ENCODE measurements around the gene TSPAN9. TPM values are rescaled to one million over a fixed set of nuclear protein-coding genes. Genes with fewer than 3 reads are reported as not detected.

The TSPAN9 gene
- total and polyA plus RNA-seq, 2 donors from 2014 or later, result 62.4 to 81.6 TPM

DNA sequence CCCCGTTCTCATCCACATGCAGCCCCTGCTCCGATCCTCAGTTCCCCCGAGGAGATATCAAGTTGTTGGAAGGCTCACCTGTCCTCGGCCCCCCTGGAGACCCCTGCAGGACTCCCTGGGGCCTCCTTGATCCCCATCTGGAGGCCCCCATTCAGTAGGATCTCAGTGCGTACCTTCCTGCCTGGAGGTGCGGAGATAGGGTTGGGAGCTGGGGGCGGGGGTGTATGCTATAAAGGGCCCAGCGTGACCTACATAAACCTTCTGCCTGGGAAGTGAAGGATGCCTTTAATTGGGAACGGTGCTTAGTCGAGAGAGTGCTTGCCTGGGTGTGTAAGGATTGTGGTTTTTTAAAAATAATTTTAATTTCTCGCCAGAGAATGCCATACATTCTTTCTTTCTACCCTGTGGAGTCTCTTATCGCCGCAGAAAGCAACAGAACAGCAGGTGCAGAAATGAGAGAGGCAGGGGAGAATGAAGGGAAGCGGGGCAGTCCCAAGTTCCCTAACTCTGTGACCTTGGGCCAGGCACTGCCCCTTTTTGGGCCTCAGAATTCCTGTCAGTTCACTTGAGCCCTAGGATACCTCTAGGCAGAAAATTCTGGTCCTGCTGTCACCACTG, 153.7 kb downstream of the TSPAN9 start:
- Histone ChIP-seq H3K27ac (ENCODE audit: low read depth in 2 of 2, low read length in 2 of 2) (no peak overlapping the region), H3K4me3 (ENCODE audit: low read length in 3 of 3) (no peak overlapping the region), H3K9me3 (ENCODE audit: control insufficient read depth in 2 of 3, insufficient read depth in 1 of 3, low read length in 3 of 3) (no peaks in the 10 kb centered on the region), H3K27me3 (ENCODE audit: control insufficient read depth, insufficient read depth, low read length) (no peaks in the 10 kb centered on the region), H3K36me3 (ENCODE audit: control insufficient read depth in 2 of 3, insufficient read depth in 3 of 3, low read length in 3 of 3) (peaks cover 0 to 5% (median 0%) of the 10 kb centered on the region in 3 donors), H3K9ac (ENCODE audit: low read length in 3 of 3) (no peak overlapping the region), H3K4me1 (ENCODE audit: control insufficient read depth in 2 of 3, insufficient read depth in 2 of 3, low read depth in 1 of 3, low read length in 3 of 3) (no peaks in the 10 kb centered on the region)
- intact Hi-C loops (cut with DNase I), result no loop called here
- no peak for FAIRE-seq
- TF ChIP-seq, protein P1, sequence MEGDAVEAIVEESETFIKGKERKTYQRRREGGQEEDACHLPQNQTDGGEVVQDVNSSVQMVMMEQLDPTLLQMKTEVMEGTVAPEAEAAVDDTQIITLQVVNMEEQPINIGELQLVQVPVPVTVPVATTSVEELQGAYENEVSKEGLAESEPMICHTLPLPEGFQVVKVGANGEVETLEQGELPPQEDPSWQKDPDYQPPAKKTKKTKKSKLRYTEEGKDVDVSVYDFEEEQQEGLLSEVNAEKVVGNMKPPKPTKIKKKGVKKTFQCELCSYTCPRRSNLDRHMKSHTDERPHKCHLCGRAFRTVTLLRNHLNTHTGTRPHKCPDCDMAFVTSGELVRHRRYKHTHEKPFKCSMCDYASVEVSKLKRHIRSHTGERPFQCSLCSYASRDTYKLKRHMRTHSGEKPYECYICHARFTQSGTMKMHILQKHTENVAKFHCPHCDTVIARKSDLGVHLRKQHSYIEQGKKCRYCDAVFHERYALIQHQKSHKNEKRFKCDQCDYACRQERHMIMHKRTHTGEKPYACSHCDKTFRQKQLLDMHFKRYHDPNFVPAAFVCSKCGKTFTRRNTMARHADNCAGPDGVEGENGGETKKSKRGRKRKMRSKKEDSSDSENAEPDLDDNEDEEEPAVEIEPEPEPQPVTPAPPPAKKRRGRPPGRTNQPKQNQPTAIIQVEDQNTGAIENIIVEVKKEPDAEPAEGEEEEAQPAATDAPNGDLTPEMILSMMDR (IDR thresholded peaks at IDR 0.05; ENCODE audit: borderline replicate concordance, extremely low read depth, insufficient read depth), result no peak
- DNase-seq, result no peak

DNA sequence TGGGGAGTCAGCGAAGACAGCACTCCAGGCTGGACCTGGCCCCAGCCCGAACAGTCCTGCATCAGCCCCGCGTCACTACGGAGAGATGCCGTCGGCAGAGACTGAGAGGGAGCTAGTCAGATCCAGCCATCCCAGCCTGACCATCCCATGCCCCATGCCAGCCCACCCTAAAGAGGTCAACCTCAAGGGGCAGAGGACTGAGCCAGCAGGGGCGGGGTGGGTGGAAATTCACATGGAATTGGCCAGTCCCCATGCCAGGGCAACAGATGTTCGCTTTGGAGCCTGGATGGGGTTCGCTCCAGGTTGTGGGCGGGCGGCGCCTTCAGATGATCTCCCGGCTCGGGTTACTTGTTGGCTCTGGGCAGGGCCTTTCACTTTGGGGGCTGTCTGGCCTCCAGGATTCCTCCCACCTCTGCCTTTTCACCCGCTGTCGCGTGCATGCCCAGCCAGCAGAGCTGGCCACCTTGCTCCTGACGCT, 154.3 kb downstream of the TSPAN9 start:
- no peak overlapping the region for H3K4me3 ChIP-seq (ENCODE audit: low read length in 3 of 3)
- no peak for FAIRE-seq
- H3K36me3 ChIP-seq (ENCODE audit: control insufficient read depth in 2 of 3, insufficient read depth in 3 of 3, low read length in 3 of 3), result peaks cover 0 to 5% (median 0%) of the 10 kb centered on the region in 3 donors
- peak in 4 of 5 donors; percentile 72 to 75 (median 74) for DNase-seq
- H3K9ac ChIP-seq (ENCODE audit: low read length in 3 of 3), result no peak overlapping the region
- intact Hi-C loops (cut with DNase I), result no loop called here
- peaks cover 0 to under 1% (median 0%) of the 10 kb centered on the region in 3 donors for H3K4me1 ChIP-seq (ENCODE audit: control insufficient read depth in 2 of 3, insufficient read depth in 2 of 3, low read depth in 1 of 3, low read length in 3 of 3)
- H3K27me3 ChIP-seq (ENCODE audit: control insufficient read depth, insufficient read depth, low read length), result no peaks in the 10 kb centered on the region
- H3K27ac ChIP-seq (ENCODE audit: low read depth in 2 of 2, low read length in 2 of 2), result no peak overlapping the region
- no peaks in the 10 kb centered on the region for H3K9me3 ChIP-seq (ENCODE audit: control insufficient read depth in 2 of 3, insufficient read depth in 1 of 3, low read length in 3 of 3)
- TF ChIP-seq, protein P1 (IDR thresholded peaks at IDR 0.05; ENCODE audit: borderline replicate concordance, extremely low read depth, insufficient read depth), result no peak

DNA sequence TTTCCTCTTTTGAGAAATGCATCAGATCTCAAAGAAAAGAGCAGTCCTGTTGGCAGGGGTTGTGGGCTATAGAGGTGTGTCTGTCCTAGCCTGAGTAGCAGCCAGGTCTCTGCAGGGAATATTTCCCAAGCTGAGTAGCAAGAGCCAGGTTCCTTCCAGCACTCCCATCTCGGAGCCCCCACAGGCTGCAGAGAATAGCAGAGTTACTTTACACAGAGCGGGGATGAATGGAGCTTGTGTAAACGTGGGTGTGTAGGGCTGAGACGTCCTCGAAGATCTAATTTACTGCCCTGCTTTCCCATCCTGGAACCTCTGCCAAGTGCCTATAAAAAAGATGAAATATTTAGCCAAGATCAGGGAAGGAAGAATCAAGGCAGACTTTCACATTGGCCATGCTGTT, 156.6 kb downstream of the TSPAN9 start:
- Histone ChIP-seq H3K36me3 (ENCODE audit: control insufficient read depth in 2 of 3, insufficient read depth in 3 of 3, low read length in 3 of 3) (peaks cover 0 to 5% (median 2%) of the 10 kb centered on the region in 3 donors), H3K9ac (ENCODE audit: low read length in 3 of 3) (no peak overlapping the region), H3K9me3 (ENCODE audit: control insufficient read depth in 2 of 3, insufficient read depth in 1 of 3, low read length in 3 of 3) (no peaks in the 10 kb centered on the region), H3K27ac (ENCODE audit: low read depth in 2 of 2, low read length in 2 of 2) (no peak overlapping the region), H3K27me3 (ENCODE audit: control insufficient read depth, insufficient read depth, low read length) (no peaks in the 10 kb centered on the region), H3K4me3 (ENCODE audit: low read length in 3 of 3) (no peak overlapping the region), H3K4me1 (ENCODE audit: control insufficient read depth in 2 of 3, insufficient read depth in 2 of 3, low read depth in 1 of 3, low read length in 3 of 3) (peaks cover 0 to 13% (median 3%) of the 10 kb centered on the region in 3 donors)
- DNase-seq, result peak in 2 of 5 donors; percentile 57 to 65
- TF ChIP-seq, protein P1 (IDR thresholded peaks at IDR 0.05; ENCODE audit: borderline replicate concordance, extremely low read depth, insufficient read depth), result no peak
- FAIRE-seq, result no peak
- intact Hi-C loops (cut with DNase I), result no loop called here
